NB4 (cell line): ENCODE measurements around the gene GPR27.

ENCODE experiments used
- DNase-seq: peaks from one replicate; pipeline ENCODE4 v3.0.0; 2010; ENCODE audit warnings: low read depth
- H3K4me3 ChIP-seq: one replicate; pipeline ENCODE4 v1.5.1; 2011; ENCODE audit warnings: mild to moderate bottlenecking, low read depth, low read length, moderate library complexity
- CTCF ChIP-seq: IDR thresholded peaks from one replicate; pipeline ENCODE4 v1.5.1; 2012; ENCODE audit warnings: low read depth, low read length
- MAX ChIP-seq: IDR thresholded peaks from 2 replicates; pipeline ENCODE4 v1.6.1; 2011; ENCODE audit warnings: low read depth, low read length
- MYC ChIP-seq: IDR thresholded peaks from 2 replicates; pipeline ENCODE4 v1.6.1; 2011; ENCODE audit warnings: low read depth, low read length
- POLR2A ChIP-seq: IDR thresholded peaks from 2 replicates; pipeline ENCODE4 v1.6.1; 2011; ENCODE audit warnings: mild to moderate bottlenecking; ENCODE audit not compliant: insufficient read length; ENCODE audit errors: extremely low read depth

Gene GPR27

GRCh38 chr3:71753701-71754609, at the start of gene GPR27:
TSS of gene GPR27 (plus strand) at chr3:71753855. CDS start at chr3:71754050, 195 bp downstream.
- DNase-seq, result peak; percentile 39
- no peak within 1 kb of the TSS for H3K4me3 ChIP-seq
- TF ChIP-seq CTCF, result no peak
- no peak for TF ChIP-seq POLR2A
- no peak for TF ChIP-seq MYC
- no peak for TF ChIP-seq MAX

- no peak overlapping the region for H3K4me3 ChIP-seq
- TF ChIP-seq CTCF, result no peak
- DNase-seq, result no peak
Observed at GRCh38 chr3:71704915-71705314, 48.7 kb upstream of the GPR27 start.

DNA sequence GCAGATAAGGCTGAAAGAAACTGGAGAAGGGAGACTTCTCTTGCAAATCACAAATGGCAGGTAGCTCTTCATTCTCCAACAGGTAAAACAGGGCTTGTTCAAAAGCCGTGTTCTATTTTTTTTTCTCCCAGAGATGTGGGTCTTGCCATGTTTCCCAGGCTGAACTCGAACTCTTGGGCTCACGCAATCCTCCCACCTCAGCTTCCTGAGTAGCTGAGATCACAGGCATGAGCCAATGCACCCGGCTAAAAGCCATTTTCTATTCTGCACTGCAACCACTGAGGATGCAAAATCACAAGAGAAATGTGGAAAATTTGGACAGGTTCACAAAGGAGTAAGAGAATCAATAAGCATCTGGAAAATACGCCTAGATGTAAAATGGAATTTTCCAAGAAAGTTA, 48.0 kb upstream of the GPR27 start:
- no peak for DNase-seq
- H3K4me3 ChIP-seq, result no peak overlapping the region
- no peak for TF ChIP-seq CTCF
- TF ChIP-seq MAX, result no peak
- no peak for TF ChIP-seq POLR2A
- TF ChIP-seq MYC, result no peak

DNA sequence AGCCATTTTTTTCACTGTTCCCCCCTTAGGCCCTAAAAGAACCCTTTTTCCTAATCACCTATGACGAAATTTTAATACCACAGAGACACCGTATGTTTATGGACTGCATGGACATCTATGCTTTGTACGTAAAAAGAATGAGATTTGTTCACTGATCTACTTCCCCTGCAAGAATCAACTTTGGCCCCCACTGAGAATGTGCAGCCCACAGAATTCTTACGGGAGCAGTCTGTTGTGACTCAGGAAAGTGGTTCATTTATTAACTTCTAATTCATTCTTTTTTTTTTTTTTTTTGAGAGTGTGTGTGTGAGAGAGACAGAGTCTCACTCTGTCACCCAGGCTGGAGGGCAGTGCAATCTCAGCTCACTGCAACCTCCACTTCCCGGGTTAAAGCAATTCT, 46.1 kb upstream of the GPR27 start:
- no peak overlapping the region for H3K4me3 ChIP-seq
- TF ChIP-seq POLR2A (no peak), MYC (no peak), CTCF (no peak), MAX (no peak)
- DNase-seq, result no peak

- TF ChIP-seq MAX (no peak), CTCF (no peak), MYC (no peak), POLR2A (no peak)
- DNase-seq, result no peak
- H3K4me3 ChIP-seq, result no peak overlapping the region
Observed at GRCh38 chr3:71708476-71709105, 45.1 kb upstream of the GPR27 start.
